ENCODE measurements around the gene ITGA6.
A peak's percentile ranks its signal among the peaks of the same experiment; 100 is the strongest.

ITGA6 gene

GRCh38 chr2:172550419-172550818, 123.0 kb downstream of the ITGA6 start:
- H3K79me2 ChIP-seq (ENCODE audit: control insufficient read depth, insufficient read depth, low read length, unreplicated experiment): peaks cover 14% of the 10 kb centered on the region

GRCh38 chr2:172551271-172551670, 123.9 kb downstream of the ITGA6 start:
- no peaks in the 10 kb centered on the region for H3K27me3 ChIP-seq (ENCODE audit: insufficient read depth, low read length)
- no peak overlapping the region for H3K4me3 ChIP-seq (ENCODE audit: low read depth, low read length)
- peaks cover 10% of the 10 kb centered on the region; the same call in 1 of the 2 replicates for H3K36me3 ChIP-seq (ENCODE audit: insufficient read depth, low read length)
- H3K79me2 ChIP-seq (ENCODE audit: control insufficient read depth, insufficient read depth, low read length, unreplicated experiment): peaks cover 15% of the 10 kb centered on the region
- H3K27ac ChIP-seq (ENCODE audit: low read depth, low read length): no peak overlapping the region
- H3K4me1 ChIP-seq (ENCODE audit: control insufficient read depth, insufficient read depth, low read length, unreplicated experiment): peaks cover 38% of the 10 kb centered on the region
- no peak overlapping the region for H2AFZ ChIP-seq (ENCODE audit: low read length, unreplicated experiment)

More at GRCh38 chr2:172550419-172550818, 123.0 kb downstream of the ITGA6 start:
- Histone ChIP-seq H2AFZ (ENCODE audit: low read length, unreplicated experiment) (no peak overlapping the region), H3K27ac (ENCODE audit: low read depth, low read length) (no peak overlapping the region), H3K36me3 (ENCODE audit: insufficient read depth, low read length) (peaks cover 10% of the 10 kb centered on the region; the same call in 1 of the 2 replicates), H3K4me3 (ENCODE audit: low read depth, low read length) (no peak overlapping the region), H3K27me3 (ENCODE audit: insufficient read depth, low read length) (no peaks in the 10 kb centered on the region), H3K4me1 (ENCODE audit: control insufficient read depth, insufficient read depth, low read length, unreplicated experiment) (peaks cover 38% of the 10 kb centered on the region)

- Histone ChIP-seq H3K27me3 (ENCODE audit: insufficient read depth, low read length) (no peaks in the 10 kb centered on the region), H3K36me3 (ENCODE audit: insufficient read depth, low read length) (peaks cover 7% of the 10 kb centered on the region; the same call in 1 of the 2 replicates), H3K27ac (ENCODE audit: low read depth, low read length) (peak overlapping the region; percentile 47), H2AFZ (ENCODE audit: low read length, unreplicated experiment) (peak overlapping the region; percentile 48), H3K79me2 (ENCODE audit: control insufficient read depth, insufficient read depth, low read length, unreplicated experiment) (peaks cover 29% of the 10 kb centered on the region), H3K4me3 (ENCODE audit: low read depth, low read length) (no peak overlapping the region; the same call in 1 of the 2 replicates), H3K4me1 (ENCODE audit: control insufficient read depth, insufficient read depth, low read length, unreplicated experiment) (peaks cover 39% of the 10 kb centered on the region)
Measured at GRCh38 chr2:172552547-172553291, 125.3 kb downstream of the ITGA6 start.

GRCh38 chr2:172554352-172555271, 127.2 kb downstream of the ITGA6 start:
- Histone ChIP-seq H3K27ac (ENCODE audit: low read depth, low read length) (peak overlapping the region; percentile 87), H3K4me3 (ENCODE audit: low read depth, low read length) (peak overlapping the region; percentile 96), H3K79me2 (ENCODE audit: control insufficient read depth, insufficient read depth, low read length, unreplicated experiment) (peaks cover 46% of the 10 kb centered on the region), H3K27me3 (ENCODE audit: insufficient read depth, low read length) (no peaks in the 10 kb centered on the region), H2AFZ (ENCODE audit: low read length, unreplicated experiment) (no peak overlapping the region), H3K36me3 (ENCODE audit: insufficient read depth, low read length) (no peaks in the 10 kb centered on the region), H3K4me1 (ENCODE audit: control insufficient read depth, insufficient read depth, low read length, unreplicated experiment) (peaks cover 45% of the 10 kb centered on the region)

- Histone ChIP-seq H3K4me1 (ENCODE audit: control insufficient read depth, insufficient read depth, low read length, unreplicated experiment) (peaks cover 45% of the 10 kb centered on the region), H2AFZ (ENCODE audit: low read length, unreplicated experiment) (peak overlapping the region; percentile 55), H3K79me2 (ENCODE audit: control insufficient read depth, insufficient read depth, low read length, unreplicated experiment) (peaks cover 49% of the 10 kb centered on the region), H3K27ac (ENCODE audit: low read depth, low read length) (peak overlapping the region; percentile 87), H3K4me3 (ENCODE audit: low read depth, low read length) (peak overlapping the region; percentile 96), H3K36me3 (ENCODE audit: insufficient read depth, low read length) (no peaks in the 10 kb centered on the region), H3K27me3 (ENCODE audit: insufficient read depth, low read length) (no peaks in the 10 kb centered on the region)
Measured at GRCh38 chr2:172555272-172555521, 127.8 kb downstream of the ITGA6 start.

Measured in ACC112 (cell line).